ENCODE data around the gene HSD17B14. TPM values are rescaled to one million over a fixed set of nuclear protein-coding genes. Genes with fewer than 3 reads are reported as not detected.
A peak's percentile ranks its signal among the peaks of the same experiment; 100 is the strongest.

The HSD17B14 gene
- total and polyA plus RNA-seq, 9 of the 15 experiments (the other 6 are each of a cell fraction or from before 2014, with no cell fraction given) = 0.16 TPM; not detected in 8

GRCh38 chr19:48879025-48879637 is 42.8 kb upstream of the HSD17B14 start (continued):
- TF ChIP-seq MEIS2 (IDR thresholded peaks at IDR 0.05; ENCODE audit: partially characterized antibody) = no peak
- TF ChIP-seq ZBTB11 (CRISPR knock-in tag; IDR thresholded peaks at IDR 0.05) = peak in 1 of 3 experiments; percentile 31; a peak in 2 of 6 replicates
- TF ChIP-seq ZNF184 (CRISPR knock-in tag; IDR thresholded peaks at IDR 0.05) = no peak
- TF ChIP-seq ZNF134 (CRISPR knock-in tag; conservative IDR thresholded peaks at IDR 0.05) = no peak
- no peak for TF ChIP-seq ELF1 (tag; IDR thresholded peaks at IDR 0.05)
- no peak for TF ChIP-seq FOXA1 (IDR thresholded peaks at IDR 0.05; ENCODE audit: borderline replicate concordance)
- TF ChIP-seq KLF13 (tag; IDR thresholded peaks at IDR 0.05; ENCODE audit: borderline replicate concordance, low read depth) = no peak
- TF ChIP-seq HMBOX1 (IDR thresholded peaks at IDR 0.05) = no peak; the same call in 1 of the 2 replicates
- TF ChIP-seq ZNF354B (CRISPR knock-in tag; IDR thresholded peaks at IDR 0.05) = no peak
- TF ChIP-seq ZNF23 (CRISPR knock-in tag; IDR thresholded peaks at IDR 0.05) = no peak
- TF ChIP-seq PTBP1 (IDR thresholded peaks at IDR 0.05; ENCODE audit: low read depth, low read length) = 0 out of 2 replicates have a peak, but pooled peaks have one; percentile 37
- peak; percentile 4 for TF ChIP-seq POLR2G (IDR thresholded peaks at IDR 0.05; ENCODE audit: low read depth, low read length)
- no peak for TF ChIP-seq ZBTB7A (IDR thresholded peaks at IDR 0.05; ENCODE audit: borderline replicate concordance, control insufficient read depth, low read depth, low read length)
- TF ChIP-seq RBFOX2 (IDR thresholded peaks at IDR 0.05; ENCODE audit: low read depth, low read length) = peak; percentile 20; the same call in 1 of the 2 replicates
- TF ChIP-seq POLR2A (conservative IDR thresholded peaks at IDR 0.05) = no peak
- no peak for TF ChIP-seq FIP1L1 (IDR thresholded peaks at IDR 0.05; ENCODE audit: low read depth, low read length, poor library complexity, severe bottlenecking)
- no peak for TF ChIP-seq ZBTB34 (CRISPR knock-in tag; IDR thresholded peaks at IDR 0.05)
- TF ChIP-seq AFF4 (CRISPR knock-in tag; IDR thresholded peaks at IDR 0.05) = no peak

Data from K562 (cell line).